AG08395 (cell line): ENCODE measurements around the gene RPP25L.
"Not testable (repeated sequence)": the region's sequence is repeated elsewhere in the genome, so short reads cannot be mapped to it uniquely, and the experiment has no call there.

ENCODE experiments used
- DNase-seq: peaks from one replicate; pipeline ENCODE4 v3.0.0; 2012; ENCODE audit warnings: mixed read lengths, low spot score

The RPP25L gene

DNA sequence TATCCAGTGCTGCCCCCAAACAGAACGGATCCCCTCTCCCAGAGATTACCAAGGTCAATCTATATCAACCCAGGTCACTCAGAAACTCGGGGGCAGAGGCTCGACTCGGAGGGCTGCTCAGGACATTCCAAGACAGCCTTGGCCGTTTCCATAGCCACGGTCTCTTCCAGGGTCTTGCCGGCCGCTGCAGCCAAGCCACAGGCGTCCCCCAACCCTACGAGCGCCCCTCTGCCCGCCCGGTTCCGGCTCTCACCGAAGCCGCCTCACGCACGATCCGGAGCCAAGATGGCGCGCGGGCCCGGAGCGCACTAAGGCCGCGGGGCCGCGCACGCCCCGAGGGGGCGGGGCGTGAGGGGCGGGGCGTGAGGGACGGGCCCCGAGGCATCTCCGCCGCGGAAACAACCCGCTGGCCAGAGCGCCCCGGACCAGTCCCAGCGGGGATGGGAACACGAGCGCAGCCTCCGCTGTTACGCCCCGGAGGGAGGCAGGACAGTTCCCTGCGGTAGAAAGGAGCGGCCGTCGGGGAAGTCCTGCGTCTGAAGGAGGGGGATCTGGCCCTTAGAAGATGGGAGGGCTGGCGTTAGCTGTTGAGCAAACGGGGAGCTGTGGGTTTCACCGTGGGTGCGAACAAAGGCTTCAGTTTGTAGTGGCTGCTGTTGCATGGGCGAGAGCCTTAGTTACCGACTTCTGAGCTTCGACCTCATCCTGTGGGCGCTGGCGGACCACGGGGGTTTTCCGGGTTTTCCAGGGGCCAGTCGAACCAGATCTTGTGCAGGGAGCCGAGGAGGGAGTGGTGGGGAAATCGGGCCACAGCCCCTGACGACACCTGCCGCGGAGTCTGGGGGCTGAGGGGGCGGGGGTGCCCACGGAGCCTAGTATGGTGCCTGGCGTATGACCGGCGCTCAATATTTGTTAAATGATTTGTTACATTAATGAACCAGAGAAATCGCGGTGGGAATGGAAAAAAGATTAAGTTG lies at the start of gene RPP25L:
Gene RPP25L (minus strand): TSS at position 287 of the 977 bp plus-strand sequence. CDS start 801 bp downstream, outside the sequence.
- peak; percentile 97 for DNase-seq

DNA sequence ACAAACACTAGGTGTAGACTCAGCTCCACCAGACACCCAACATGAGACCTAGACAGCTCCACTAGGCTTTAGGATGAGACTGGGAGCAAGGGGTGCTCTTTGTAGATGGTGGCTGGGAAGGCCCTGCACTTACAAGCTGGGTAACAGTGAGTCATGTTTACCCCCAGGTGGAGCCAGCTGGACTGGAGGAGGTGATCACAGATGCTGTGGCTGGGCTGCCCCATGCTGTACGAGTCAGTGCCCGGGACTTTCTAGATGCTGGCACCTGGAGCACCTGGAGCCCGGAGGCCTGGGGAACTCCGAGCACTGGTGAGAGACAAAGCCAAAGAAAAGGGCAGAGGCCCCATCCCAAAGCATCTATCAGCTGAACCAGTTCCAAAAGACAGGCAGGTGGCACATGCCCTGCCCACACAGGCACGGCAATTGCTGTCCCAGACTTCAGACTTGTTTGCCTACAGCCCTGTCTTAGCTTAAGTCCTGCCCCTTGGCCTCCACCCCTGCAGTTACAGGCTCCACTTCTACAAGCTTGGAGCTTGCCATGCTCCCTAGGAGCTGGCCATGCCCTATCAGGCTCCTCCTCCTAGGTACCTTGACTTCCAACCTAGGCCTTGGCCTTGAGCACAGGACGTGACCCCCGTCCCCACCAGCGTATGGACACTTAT lies 47.8 kb upstream of the RPP25L start:
- DNase-seq: no peak

DNA sequence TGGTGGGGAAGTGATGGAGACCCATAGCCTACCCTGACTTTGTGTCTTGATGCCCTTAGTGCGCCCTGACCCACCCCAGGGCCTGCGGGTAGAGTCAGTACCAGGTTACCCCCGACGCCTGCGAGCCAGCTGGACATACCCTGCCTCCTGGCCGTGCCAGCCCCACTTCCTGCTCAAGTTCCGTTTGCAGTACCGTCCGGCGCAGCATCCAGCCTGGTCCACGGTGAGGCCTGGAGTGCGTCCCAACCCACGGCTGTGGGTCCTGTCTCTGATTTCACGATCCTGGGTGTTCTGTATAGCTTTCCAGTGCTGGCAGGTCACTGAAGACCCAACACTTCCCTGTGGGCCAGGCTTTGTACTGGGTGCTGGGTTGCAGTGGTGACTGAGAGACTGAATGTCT lies 46.6 kb upstream of the RPP25L start:
- no peak for DNase-seq

- no peak for DNase-seq
Measured at GRCh38 chr9:34656992-34657391, 45.1 kb upstream of the RPP25L start.

DNA sequence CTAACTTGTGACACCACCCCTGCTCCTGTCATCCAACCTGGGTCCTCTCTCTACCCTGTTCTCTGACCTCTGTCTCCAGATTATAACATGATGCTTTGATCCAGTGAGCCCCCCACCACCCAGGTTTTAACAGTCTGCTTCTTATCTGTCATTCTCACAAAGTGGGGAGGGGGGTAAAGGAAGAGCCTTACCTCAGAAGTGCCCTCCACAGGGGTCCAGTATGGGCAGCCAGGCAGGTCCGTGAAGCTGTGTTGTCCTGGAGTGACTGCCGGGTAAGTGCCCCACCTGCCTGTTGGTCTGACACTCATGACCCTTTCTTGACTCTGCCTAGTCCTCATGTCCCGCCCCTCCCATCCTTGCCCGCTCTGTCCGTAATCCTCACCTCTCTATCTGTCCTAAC lies 43.5 kb upstream of the RPP25L start:
- DNase-seq: no peak

DNA sequence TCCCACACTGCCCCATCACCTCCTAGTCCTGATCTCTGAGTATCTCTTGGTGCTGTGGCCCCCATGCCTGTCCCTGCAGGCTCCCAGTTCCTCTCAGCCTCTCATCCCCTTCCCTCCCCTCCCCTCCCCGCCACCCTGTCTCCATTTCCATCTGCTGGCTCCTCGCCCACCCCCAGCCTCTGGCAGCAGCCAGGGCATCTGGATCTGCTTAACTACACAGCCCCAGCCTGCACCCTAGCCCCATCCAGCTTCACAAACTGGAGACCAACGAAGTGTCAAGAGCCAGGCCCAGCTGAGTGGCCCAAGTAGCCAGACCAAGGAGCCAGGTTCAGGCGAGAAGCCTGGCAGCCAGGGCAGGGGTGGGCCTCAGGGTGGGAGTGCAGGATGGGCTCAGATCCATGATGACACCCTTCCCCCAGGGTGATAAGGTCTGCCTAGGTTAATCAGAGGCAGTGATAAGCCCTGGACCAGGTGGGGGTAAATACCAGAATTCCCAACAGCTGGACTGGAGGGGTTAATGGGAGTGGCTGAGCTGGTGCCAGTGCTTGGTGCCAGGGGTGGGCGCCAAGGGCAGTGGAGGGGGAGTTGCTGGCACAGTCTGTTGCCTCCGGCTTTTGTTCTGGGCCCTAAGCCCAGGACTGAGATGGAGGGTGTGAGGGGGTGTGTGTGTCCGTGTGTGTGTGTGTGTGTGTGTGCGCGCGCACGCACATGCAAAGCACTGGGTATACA lies 42.6 kb upstream of the RPP25L start:
- DNase-seq: peak; percentile 83

DNA sequence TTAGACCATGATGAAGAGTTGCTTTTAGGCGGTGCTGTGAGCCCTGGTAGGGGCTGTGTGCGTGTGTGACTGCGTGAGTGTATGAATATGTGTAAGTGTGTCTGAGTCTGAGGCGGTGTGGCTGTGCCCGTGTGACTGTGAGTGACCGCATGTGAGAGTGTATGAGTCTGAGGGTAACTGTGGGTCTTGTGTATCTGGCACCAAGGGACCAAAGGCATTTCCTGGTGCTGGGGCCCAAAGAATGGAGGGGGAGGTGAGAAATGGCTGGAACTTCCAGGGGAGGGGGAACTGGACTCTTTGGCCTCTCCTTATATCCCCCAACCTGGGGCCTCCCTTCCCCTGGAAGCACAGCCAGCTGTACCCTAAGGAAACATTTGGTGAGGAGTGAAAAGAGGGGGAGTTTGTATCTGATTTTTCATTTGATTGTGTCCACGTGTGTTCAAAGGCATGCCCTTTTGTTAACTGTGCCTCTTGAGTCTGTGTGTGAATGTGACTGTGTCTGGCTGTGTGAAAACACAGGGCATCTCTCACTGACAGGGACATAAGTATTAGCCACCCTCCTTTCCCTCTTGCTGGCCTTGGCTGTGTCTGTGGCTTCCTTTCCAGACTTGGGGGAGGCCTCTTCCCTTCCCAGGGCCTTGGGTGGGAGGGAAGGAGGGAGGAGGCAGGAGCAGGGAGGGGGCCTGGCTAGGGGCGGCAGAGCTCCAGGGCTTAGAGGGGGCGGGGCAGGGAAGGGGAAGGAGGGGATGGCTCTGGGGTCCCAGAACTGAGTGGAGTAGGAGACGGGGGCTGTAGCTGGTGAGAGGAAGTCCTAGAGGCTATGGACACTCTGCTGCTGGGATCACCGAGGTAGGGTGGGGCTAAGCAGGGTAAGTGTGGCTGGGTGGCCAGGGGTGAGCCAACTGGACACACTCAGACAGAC lies 41.5 kb upstream of the RPP25L start:
- DNase-seq: peak; percentile 66

GRCh38 chr9:34652602-34653000 lies 40.7 kb upstream of the RPP25L start:
- DNase-seq: no peak

DNA sequence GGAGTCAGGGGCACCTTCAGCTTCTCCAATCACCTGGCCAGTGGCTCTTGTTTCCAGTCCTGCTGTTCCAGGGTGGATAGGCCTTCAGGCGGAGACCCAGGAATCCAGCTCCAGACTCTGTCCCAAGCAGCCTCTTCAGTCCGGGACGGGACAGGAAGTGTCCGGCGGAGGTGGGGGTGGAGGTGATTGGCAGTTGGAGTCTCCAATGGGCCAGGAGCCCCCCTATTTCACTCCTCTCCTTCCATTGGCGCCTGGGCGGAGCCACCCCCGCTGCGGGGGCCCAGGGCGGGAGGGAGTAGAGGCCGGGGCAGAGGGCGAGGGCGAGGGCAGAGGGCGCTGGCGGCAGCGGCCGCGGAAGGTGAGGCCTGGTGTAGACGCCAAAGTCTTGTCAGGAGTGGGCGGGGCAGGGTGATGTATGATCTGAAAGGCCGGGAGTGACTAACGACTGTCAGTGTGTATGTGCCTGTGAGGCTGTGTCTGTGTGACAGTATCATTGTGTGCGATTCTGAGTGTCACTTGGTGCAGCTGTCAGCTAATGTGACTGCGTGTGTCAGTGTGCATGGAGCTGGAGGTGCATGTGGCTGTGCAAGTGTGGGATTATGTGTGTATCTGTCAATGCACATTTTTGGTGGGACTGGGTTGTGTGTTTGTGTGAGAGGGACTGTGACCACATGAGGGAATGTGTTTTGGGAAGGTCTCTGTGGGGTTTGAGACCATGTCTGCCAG lies 40.1 kb upstream of the RPP25L start, which contains the start of gene IL11RA:
Gene IL11RA (plus strand): TSS at position 310 of the 726 bp plus-strand sequence. CDS start 3,033 bp downstream, outside the sequence.
- peak; percentile 97 for DNase-seq

- no peak for DNase-seq
Measured at GRCh38 chr9:34651321-34651720, 39.4 kb upstream of the RPP25L start.

GRCh38 chr9:34650816-34651215 lies 38.9 kb upstream of the RPP25L start:
- DNase-seq: no peak

GRCh38 chr9:34648673-34649072 lies 36.8 kb upstream of the RPP25L start:
- no peak for DNase-seq

DNA sequence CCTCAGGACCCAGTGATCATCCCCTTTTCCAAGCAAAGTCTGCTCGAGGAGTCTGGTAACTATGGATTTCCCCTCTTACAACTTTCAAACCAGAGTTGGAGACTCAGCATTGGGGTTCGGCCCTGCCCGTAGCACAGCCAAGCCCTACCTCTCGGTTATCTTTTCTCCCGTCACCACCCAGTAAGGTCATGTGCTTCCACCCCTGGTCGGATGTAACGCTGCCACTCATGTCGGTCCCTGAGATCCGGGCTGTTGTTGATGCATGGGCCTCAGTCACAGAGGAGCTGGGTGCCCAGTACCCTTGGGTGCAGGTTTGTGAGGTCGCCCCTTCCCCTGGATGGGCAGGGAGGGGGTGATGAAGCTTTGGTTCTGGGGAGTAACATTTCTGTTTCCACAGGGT lies 35.8 kb upstream of the RPP25L start:
- no peak for DNase-seq

GRCh38 chr9:34647084-34647403 lies 35.1 kb upstream of the RPP25L start:
- no peak for DNase-seq

- DNase-seq: peak; percentile 94
Measured at GRCh38 chr9:34646211-34647083, 34.5 kb upstream of the RPP25L start, which contains the start of gene GALT. Gene GALT, plus strand, starts transcription at chr9:34646675. Its CDS starts 30 bp downstream, at chr9:34646705.

DNA sequence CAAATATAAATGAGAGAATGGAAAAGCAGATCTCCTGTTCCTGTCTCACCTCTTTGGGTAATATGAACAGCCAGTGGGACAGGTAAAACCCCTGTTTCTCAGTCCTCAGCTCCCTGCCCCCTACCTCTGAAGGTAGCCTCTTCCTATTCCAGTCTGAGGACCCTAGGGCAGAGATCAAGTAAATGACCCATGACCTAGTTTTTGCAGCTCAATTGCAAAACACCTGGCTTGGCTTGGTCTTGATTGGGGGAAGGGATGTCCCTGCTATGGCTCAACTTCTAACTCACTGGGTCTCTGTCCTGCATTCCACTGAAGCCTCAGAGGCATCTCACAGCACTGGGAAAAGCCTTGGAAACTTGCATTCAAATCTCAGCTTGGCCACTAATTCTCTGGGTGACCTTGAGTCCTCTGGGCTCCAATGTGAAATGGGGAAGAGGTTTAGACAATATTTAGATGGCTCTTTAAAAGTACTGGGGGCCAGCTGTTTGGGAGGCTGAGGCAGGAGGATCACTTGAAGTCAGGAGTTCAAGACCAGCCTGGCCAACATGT lies 32.9 kb upstream of the RPP25L start:
- DNase-seq: no peak

- DNase-seq: no peak
Measured at GRCh38 chr9:34642679-34643078, 30.8 kb upstream of the RPP25L start.

GRCh38 chr9:34639322-34639721 lies 27.4 kb upstream of the RPP25L start:
- DNase-seq: not testable (repeated sequence)

DNA sequence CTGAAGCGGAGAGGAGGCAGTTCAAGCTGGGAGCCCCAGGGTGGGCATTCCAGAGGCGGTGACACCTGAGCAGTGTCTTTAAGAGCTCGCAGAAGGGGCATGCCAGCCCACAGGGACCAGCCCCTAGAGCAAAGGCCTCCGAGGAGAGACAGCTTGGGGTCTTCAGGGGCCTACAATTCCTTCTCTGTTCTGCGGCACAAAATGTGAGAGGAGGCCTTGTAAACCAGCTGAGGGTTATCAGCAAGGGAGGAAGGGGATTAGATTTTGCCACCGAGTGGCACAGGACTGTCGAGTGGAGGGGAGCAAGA lies 26.2 kb upstream of the RPP25L start:
- no peak for DNase-seq
